Mesenchymal stem cell (in vitro differentiated cells and primary cell): ENCODE measurements around the gene PPP1R7.
A peak's percentile ranks its signal among the peaks of the same experiment; 100 is the strongest.

Source experiments
- DNase-seq: peaks from one replicate; pipeline ENCODE4 v3.0.0-alpha.2; 2013
- H2AFZ ChIP-seq: one replicate; pipeline ENCODE4 v1.6.1; 2013; ENCODE audit warnings: low read depth, mild to moderate bottlenecking, control low read depth, inconsistent platforms, low read length, moderate library complexity
- H2AK5ac ChIP-seq: 2 replicates; pipeline ENCODE4 v1.6.1; 2013; ENCODE audit warnings: low read length, moderate library complexity, mild to moderate bottlenecking, inconsistent platforms; ENCODE audit not compliant: severe bottlenecking
- H2BK120ac ChIP-seq: one replicate; pipeline ENCODE4 v1.6.1; 2013; ENCODE audit warnings: low read depth, mild to moderate bottlenecking, inconsistent platforms, low read length, moderate library complexity
- H2BK12ac ChIP-seq, 2 experiments: one replicate each; pipeline ENCODE4 v1.6.1; 2013; ENCODE audit warnings: inconsistent platforms in 2 of 2, low read length in 2 of 2, mild to moderate bottlenecking in 2 of 2, moderate library complexity in 2 of 2, control low read depth in 1 of 2
- H2BK15ac ChIP-seq: one replicate; pipeline ENCODE4 v1.6.1; 2013; ENCODE audit warnings: mild to moderate bottlenecking, low read depth, inconsistent platforms; ENCODE audit not compliant: poor library complexity, severe bottlenecking
- H2BK5ac ChIP-seq: 2 replicates; pipeline ENCODE4 v1.6.1; 2013; ENCODE audit warnings: low read depth, mild to moderate bottlenecking, low read length, control low read depth, inconsistent platforms; ENCODE audit not compliant: poor library complexity, severe bottlenecking
- H3K14ac ChIP-seq, 2 experiments: one replicate each; pipeline ENCODE4 v1.6.1; 2013; ENCODE audit warnings: inconsistent platforms in 2 of 2, low read length in 2 of 2, control low read depth in 1 of 2, mild to moderate bottlenecking in 1 of 2, moderate library complexity in 1 of 2
- H3K18ac ChIP-seq, 2 experiments: one replicate each; pipeline ENCODE4 v1.6.1; 2013; ENCODE audit warnings: inconsistent platforms in 2 of 2, low read length in 2 of 2, control low read depth in 1 of 2, low read depth in 1 of 2, mild to moderate bottlenecking in 1 of 2
- H3K23ac ChIP-seq, 2 experiments: one replicate each; pipeline ENCODE4 v1.6.1; 2013; ENCODE audit warnings: inconsistent platforms in 2 of 2, low read length in 2 of 2, mild to moderate bottlenecking in 2 of 2, moderate library complexity in 2 of 2, control low read depth in 1 of 2
- H3K27ac ChIP-seq: 2 replicates; pipeline ENCODE4 v1.5.1; 2013; ENCODE audit warnings: mild to moderate bottlenecking, moderate library complexity, low read length, control low read depth, inconsistent platforms; ENCODE audit not compliant: poor library complexity, severe bottlenecking
- H3K27me3 ChIP-seq, 2 experiments: 2 replicates each; pipeline versions ENCODE4 v1.6.1 to v1.7.0; 2013; ENCODE audit warnings: low read length in 2 of 2, mild to moderate bottlenecking in 2 of 2, moderate library complexity in 2 of 2, control low read depth in 1 of 2, inconsistent platforms in 1 of 2; ENCODE audit not compliant: control insufficient read depth in 1 of 2, insufficient read depth in 1 of 2
- H3K36me3 ChIP-seq, 2 experiments: 2 replicates each; pipeline versions ENCODE4 v1.6.1 to v1.7.0; 2013; ENCODE audit warnings: low read length in 2 of 2, control low read depth in 1 of 2, inconsistent platforms in 1 of 2, low read depth in 1 of 2, mild to moderate bottlenecking in 1 of 2; ENCODE audit not compliant: insufficient read depth in 2 of 2, control insufficient read depth in 1 of 2
- H3K4ac ChIP-seq, 2 experiments: one replicate each; pipeline ENCODE4 v1.6.1; 2013; ENCODE audit warnings: inconsistent platforms in 2 of 2, low read length in 2 of 2, mild to moderate bottlenecking in 2 of 2, moderate library complexity in 2 of 2, control low read depth in 1 of 2, low read depth in 1 of 2
- H3K4me1 ChIP-seq: 2 replicates; pipeline ENCODE4 v1.6.1; 2013; ENCODE audit warnings: low read depth, low read length, control low read depth; ENCODE audit not compliant: control insufficient read depth, insufficient read depth
- H3K4me2 ChIP-seq: 2 replicates; pipeline ENCODE4 v1.6.1; 2013; ENCODE audit warnings: low read length, mild to moderate bottlenecking, inconsistent platforms; ENCODE audit not compliant: poor library complexity, severe bottlenecking
- H3K4me3 ChIP-seq, 2 experiments: 2 replicates each; pipeline versions ENCODE4 v1.5.1 to v1.7.0; 2013; ENCODE audit warnings: low read length in 2 of 2, mild to moderate bottlenecking in 2 of 2, control low read depth in 1 of 2, low read depth in 1 of 2; ENCODE audit not compliant: insufficient read depth in 1 of 2
- H3K79me1 ChIP-seq: replicated peaks from 2 replicates; pipeline ENCODE4 v1.6.1; 2013; ENCODE audit warnings: mild to moderate bottlenecking, control low read depth, low read length, inconsistent platforms; ENCODE audit not compliant: poor library complexity, severe bottlenecking
- H3K9ac ChIP-seq: 2 replicates; pipeline ENCODE4 v1.7.0; 2013; ENCODE audit warnings: mild to moderate bottlenecking, low read length, moderate library complexity
- H3K9me3 ChIP-seq: 2 replicates; pipeline ENCODE4 v1.7.0; 2013; ENCODE audit warnings: mild to moderate bottlenecking, low read length; ENCODE audit not compliant: control insufficient read depth
- H4K8ac ChIP-seq: one replicate; pipeline ENCODE4 v1.6.1; 2013; ENCODE audit warnings: inconsistent platforms, mild to moderate bottlenecking, low read length, moderate library complexity
- H4K91ac ChIP-seq: one replicate; pipeline ENCODE4 v1.6.1; 2013; ENCODE audit warnings: mild to moderate bottlenecking, low read length, inconsistent platforms
- WGBS: methylation state at CpG from one replicate; pipeline ENCODE4 v1.1.7; 2013; ENCODE audit warnings: mixed read lengths; 5-methylcytosine and 5-hydroxymethylcytosine counted together

The PPP1R7 gene

GRCh38 chr2:241188361-241189092 is 38.3 kb downstream of the PPP1R7 start, which contains the start of gene ANO7:
ANO7 (plus strand) TSS chr2:241188677; CDS start chr2:241190064, 1,387 bp downstream.
- no peaks in the 10 kb centered on the region for H3K79me1 ChIP-seq
- peaks cover 3% of the 10 kb centered on the region for H3K4me1 ChIP-seq
- no peak within 1 kb of the TSS for H3K9ac ChIP-seq
- H2BK15ac ChIP-seq, result no peak within 1 kb of the TSS
- peak within 1 kb of the TSS; percentile 41 for H4K91ac ChIP-seq
- H2AK5ac ChIP-seq, result no peak within 1 kb of the TSS
- 74% methylated on average over 21 of the region's 21 CpGs for WGBS
- peaks cover 0 to 3% of the 10 kb centered on the region in 2 experiments for H3K36me3 ChIP-seq
- no peak for DNase-seq
- H3K9me3 ChIP-seq, result no peaks in the 10 kb centered on the region
- H3K27ac ChIP-seq, result no peak within 1 kb of the TSS
- H3K18ac ChIP-seq, result no peak within 1 kb of the TSS
- H2BK12ac ChIP-seq, result no peak within 1 kb of the TSS
- H2BK120ac ChIP-seq, result no peak within 1 kb of the TSS
- no peak within 1 kb of the TSS for H4K8ac ChIP-seq
- peaks cover 7 to 30% of the 10 kb centered on the region in 2 experiments for H3K27me3 ChIP-seq
- H3K4me3 ChIP-seq, result no peak within 1 kb of the TSS
- no peak within 1 kb of the TSS for H3K23ac ChIP-seq
- no peak within 1 kb of the TSS for H3K4me2 ChIP-seq
- no peak within 1 kb of the TSS for H2BK5ac ChIP-seq
- H3K14ac ChIP-seq, result peak within 1 kb of the TSS in 1 of 2 experiments; percentile 20
- H3K4ac ChIP-seq, result no peak within 1 kb of the TSS
- H2AFZ ChIP-seq, result no peak within 1 kb of the TSS

GRCh38 chr2:241189093-241189855 is 39.0 kb downstream of the PPP1R7 start:
- peaks cover 7 to 30% of the 10 kb centered on the region in 2 experiments for H3K27me3 ChIP-seq
- WGBS, result 94% methylated on average over 32 of the region's 32 CpGs

GRCh38 chr2:241189856-241190201 is 39.6 kb downstream of the PPP1R7 start:
- Histone ChIP-seq H2BK12ac (no peak overlapping the region), H3K27me3 (peaks cover 7 to 32% of the 10 kb centered on the region in 2 experiments), H2AK5ac (no peak overlapping the region), H2BK120ac (no peak overlapping the region), H3K18ac (no peak overlapping the region), H3K36me3 (no peaks in the 10 kb centered on the region), H3K4me1 (peaks cover 3% of the 10 kb centered on the region), H3K4me3 (no peak overlapping the region), H2BK15ac (no peak overlapping the region), H3K79me1 (no peaks in the 10 kb centered on the region), H2AFZ (no peak overlapping the region), H3K4ac (no peak overlapping the region), H3K9me3 (no peaks in the 10 kb centered on the region), H3K9ac (no peak overlapping the region), H3K4me2 (no peak overlapping the region), H2BK5ac (no peak overlapping the region), H3K27ac (no peak overlapping the region), H3K14ac (no peak overlapping the region), H3K23ac (no peak overlapping the region), H4K8ac (no peak overlapping the region), H4K91ac (no peak overlapping the region)
- WGBS, result 88% methylated on average over 15 of the region's 15 CpGs
- no peak for DNase-seq

More at GRCh38 chr2:241189093-241189855, 39.0 kb downstream of the PPP1R7 start:
- Histone ChIP-seq H2BK5ac (no peak overlapping the region), H3K27ac (no peak overlapping the region), H2AK5ac (no peak overlapping the region), H3K4me2 (no peak overlapping the region), H2AFZ (no peak overlapping the region), H3K36me3 (no peaks in the 10 kb centered on the region), H3K4me1 (peaks cover 3% of the 10 kb centered on the region), H2BK12ac (no peak overlapping the region), H3K9ac (no peak overlapping the region), H3K18ac (no peak overlapping the region), H2BK120ac (no peak overlapping the region), H3K14ac (no peak overlapping the region), H3K4ac (no peak overlapping the region), H4K91ac (no peak overlapping the region), H2BK15ac (no peak overlapping the region), H3K9me3 (no peaks in the 10 kb centered on the region), H3K23ac (no peak overlapping the region), H3K4me3 (no peak overlapping the region), H3K79me1 (no peaks in the 10 kb centered on the region), H4K8ac (no peak overlapping the region)
- DNase-seq, result no peak

GRCh38 chr2:241190291-241190981 is 40.2 kb downstream of the PPP1R7 start:
- H3K9ac ChIP-seq, result no peak overlapping the region
- H3K4me2 ChIP-seq, result no peak overlapping the region
- DNase-seq, result no peak
- no peak overlapping the region for H2BK120ac ChIP-seq
- H3K79me1 ChIP-seq, result no peaks in the 10 kb centered on the region
- H4K91ac ChIP-seq, result no peak overlapping the region
- no peak overlapping the region for H3K18ac ChIP-seq
- no peak overlapping the region for H2AFZ ChIP-seq
- no peak overlapping the region for H4K8ac ChIP-seq
- no peak overlapping the region for H2BK15ac ChIP-seq
- H3K27me3 ChIP-seq, result peaks cover 7 to 38% of the 10 kb centered on the region in 2 experiments
- H2BK12ac ChIP-seq, result no peak overlapping the region
- H3K4me1 ChIP-seq, result peaks cover 3% of the 10 kb centered on the region
- WGBS, result 87% methylated on average over 17 of the region's 19 CpGs
- H3K27ac ChIP-seq, result no peak overlapping the region
- H2AK5ac ChIP-seq, result no peak overlapping the region
- H2BK5ac ChIP-seq, result no peak overlapping the region
- H3K23ac ChIP-seq, result no peak overlapping the region
- no peak overlapping the region for H3K14ac ChIP-seq
- H3K36me3 ChIP-seq, result no peaks in the 10 kb centered on the region
- H3K9me3 ChIP-seq, result no peaks in the 10 kb centered on the region
- H3K4me3 ChIP-seq, result no peak overlapping the region
- H3K4ac ChIP-seq, result no peak overlapping the region
